WTC11 (cell line): ENCODE data around the gene NFATC1. TPM values are rescaled to one million over a fixed set of nuclear protein-coding genes. Genes with fewer than 3 reads are reported as not detected.

Experiments
- ATAC-seq: fragments of 200-7000 bp; cut with Tn5 transposase; 2 replicates; pipeline ENCODE4 v1.10.0; 2021; ENCODE audit warnings: mild to moderate bottlenecking, moderate library complexity
- CTCF ChIA-PET: fragments of 300-600 bp; sonication (Branson Sonifier 250); formaldehyde crosslinking; loops from one replicate; lab custom pipeline; 2021; ENCODE audit warnings: antibody characterized with exemption; lab: Charles Lee
- POLR2A ChIA-PET: fragments of 350-600 bp; sonication (Branson Sonifier 250); formaldehyde crosslinking; loops from one replicate; lab custom pipeline; 2021; ENCODE audit warnings: antibody characterized with exemption; lab: Charles Lee
- DNase-seq: peaks from one replicate; pipeline ENCODE4 v3.0.0; 2021; ENCODE audit warnings: low spot score
- H3K27ac Mint-ChIP-seq: 2 replicates; pipeline ENCODE4 v1.8.0; 2021; ENCODE audit warnings: mixed read lengths
- H3K27me3 Mint-ChIP-seq: 2 replicates; pipeline ENCODE4 v1.8.0; 2021; ENCODE audit warnings: low read depth, mild to moderate bottlenecking, moderate library complexity, mixed read lengths
- H3K36me3 Mint-ChIP-seq: 2 replicates; pipeline ENCODE4 v1.8.0; 2021; ENCODE audit warnings: mixed read lengths
- H3K4me1 Mint-ChIP-seq: 2 replicates; pipeline ENCODE4 v1.8.0; 2022; ENCODE audit warnings: mixed read lengths
- H3K4me3 Mint-ChIP-seq: 2 replicates; pipeline ENCODE4 v1.8.0; 2021; ENCODE audit warnings: mild to moderate bottlenecking, moderate library complexity, mixed read lengths
- H3K9me3 Mint-ChIP-seq: 2 replicates; pipeline ENCODE4 v1.8.0; 2021; ENCODE audit warnings: mixed read lengths
- ATF1 ChIP-seq: sonication (generic); formaldehyde crosslinking; IDR thresholded peaks from 2 replicates; pipeline ENCODE4 v1.8.1; 2023; ENCODE audit warnings: mild to moderate bottlenecking, moderate library complexity, missing genetic modification reagents
- HMGA2 ChIP-seq: fragments of 250-450 bp; sonication (Bioruptor Pico); IDR thresholded peaks from 2 replicates; pipeline ENCODE4 v1.4.0; 2021; ENCODE audit warnings: mild to moderate bottlenecking, moderate library complexity
- NR1H2 ChIP-seq: sonication (generic); formaldehyde crosslinking; IDR thresholded peaks from 2 replicates; pipeline ENCODE4 v1.9.0; 2021; ENCODE audit warnings: mild to moderate bottlenecking, moderate library complexity, missing genetic modification reagents
- SMAD3 ChIP-seq: sonication (generic); formaldehyde crosslinking; IDR thresholded peaks from 2 replicates; pipeline ENCODE4 v1.8.0; 2022; ENCODE audit warnings: missing genetic modification reagents, mild to moderate bottlenecking, borderline replicate concordance
- TCF7 ChIP-seq: sonication (generic); formaldehyde crosslinking; IDR thresholded peaks from 2 replicates; pipeline ENCODE4 v1.8.0; 2022; ENCODE audit warnings: mild to moderate bottlenecking, low read depth, missing genetic modification reagents, moderate library complexity
- ZNF232 ChIP-seq: sonication (generic); formaldehyde crosslinking; IDR thresholded peaks from 2 replicates; pipeline ENCODE4 v1.8.0; 2022; ENCODE audit warnings: mild to moderate bottlenecking, missing genetic modification reagents
- ZNF671 ChIP-seq: fragments of 250-450 bp; sonication (Bioruptor Pico); IDR thresholded peaks from 2 replicates; pipeline ENCODE4 v1.8.0; 2021; ENCODE audit warnings: mild to moderate bottlenecking
- total RNA-seq: library from RNA; stranded (reverse); gene quantifications from 3 replicates; pipeline ENCODE4 v1.2.3, GENCODE V29; 2021
- TF ChIP-seq, protein P1 (sequence below): fragments of 200-600 bp; IDR thresholded peaks from 2 replicates; pipeline ENCODE4 v1.8.0; 2022; ENCODE audit warnings: antibody characterized with exemption
- TF ChIP-seq, protein P2 (sequence below): sonication (generic); formaldehyde crosslinking; IDR thresholded peaks from 2 replicates; pipeline ENCODE4 v1.8.1; 2023; ENCODE audit warnings: mild to moderate bottlenecking, missing genetic modification reagents, moderate library complexity
- TF ChIP-seq, protein P3 (sequence below): fragments of 250-450 bp; sonication (Bioruptor Pico); IDR thresholded peaks from 2 replicates; pipeline ENCODE4 v1.9.0; 2021; ENCODE audit warnings: mild to moderate bottlenecking
- TF ChIP-seq, protein P4 (sequence below): sonication (generic); formaldehyde crosslinking; conservative IDR thresholded peaks from 2 replicates; pipeline ENCODE4 v1.8.1; 2022; ENCODE audit warnings: mild to moderate bottlenecking, missing genetic modification reagents
- TF ChIP-seq, protein P5 (sequence below): sonication (generic); formaldehyde crosslinking; conservative IDR thresholded peaks from 2 replicates; pipeline ENCODE4 v1.8.1; 2023; ENCODE audit warnings: mild to moderate bottlenecking, low read depth, missing genetic modification reagents, moderate library complexity

Gene NFATC1
- total RNA-seq, 1 experiment from 2014 or later: 20.2 TPM

DNA sequence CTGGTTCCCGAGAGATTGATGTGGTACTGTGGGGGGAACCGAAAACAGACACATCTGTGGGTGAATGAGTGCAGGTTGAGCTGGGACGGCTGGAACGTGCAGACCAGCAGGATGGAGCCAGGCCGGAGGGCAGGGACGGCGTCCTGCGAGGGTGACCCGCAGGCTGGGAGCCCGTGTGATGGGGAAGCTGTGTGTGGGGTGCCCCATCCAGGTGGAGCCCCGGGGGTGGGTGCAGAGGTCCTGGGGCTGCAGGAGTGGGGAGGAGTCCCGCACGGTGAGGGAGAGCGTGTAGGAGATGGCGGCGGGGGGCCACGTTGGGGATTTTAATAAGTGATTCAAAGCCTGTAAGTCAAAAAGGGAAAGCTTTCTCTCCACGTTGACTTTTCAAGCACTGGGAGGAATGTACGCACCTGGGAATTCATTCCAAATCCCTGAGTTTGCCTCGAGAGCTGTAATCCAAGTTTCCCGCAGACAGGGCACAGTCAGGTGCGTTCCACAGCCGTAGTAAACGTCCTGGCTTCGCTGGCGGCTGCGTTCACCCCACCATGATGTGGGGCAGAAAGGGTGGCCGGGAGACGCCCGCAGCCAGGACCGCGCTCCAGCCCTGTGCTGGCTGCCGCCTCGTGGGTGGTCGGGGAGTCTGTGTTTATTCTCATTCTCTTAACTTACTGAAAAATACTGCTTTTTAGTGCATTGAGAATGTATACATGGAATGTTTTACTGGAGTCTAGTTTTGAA, 54.0 kb downstream of the NFATC1 start:
- Mint-ChIP-seq H3K27ac (no peak overlapping the region), H3K9me3 (no peaks in the 10 kb centered on the region), H3K4me1 (peaks cover 12% of the 10 kb centered on the region), H3K36me3 (peaks cover 5% of the 10 kb centered on the region; the same call in 1 of the 2 replicates), H3K27me3 (no peaks in the 10 kb centered on the region), H3K4me3 (no peak overlapping the region)
- CTCF ChIA-PET: no interaction called here
- ATAC-seq: no peak
- TF ChIP-seq NR1H2 (CRISPR knock-in tag) (no peak), ZNF232 (CRISPR knock-in tag) (no peak), SMAD3 (CRISPR knock-in tag) (no peak), ZNF671 (CRISPR knock-in tag) (no peak), TCF7 (CRISPR knock-in tag) (no peak), ATF1 (CRISPR knock-in tag) (no peak)
- TF ChIP-seq, protein P1, sequence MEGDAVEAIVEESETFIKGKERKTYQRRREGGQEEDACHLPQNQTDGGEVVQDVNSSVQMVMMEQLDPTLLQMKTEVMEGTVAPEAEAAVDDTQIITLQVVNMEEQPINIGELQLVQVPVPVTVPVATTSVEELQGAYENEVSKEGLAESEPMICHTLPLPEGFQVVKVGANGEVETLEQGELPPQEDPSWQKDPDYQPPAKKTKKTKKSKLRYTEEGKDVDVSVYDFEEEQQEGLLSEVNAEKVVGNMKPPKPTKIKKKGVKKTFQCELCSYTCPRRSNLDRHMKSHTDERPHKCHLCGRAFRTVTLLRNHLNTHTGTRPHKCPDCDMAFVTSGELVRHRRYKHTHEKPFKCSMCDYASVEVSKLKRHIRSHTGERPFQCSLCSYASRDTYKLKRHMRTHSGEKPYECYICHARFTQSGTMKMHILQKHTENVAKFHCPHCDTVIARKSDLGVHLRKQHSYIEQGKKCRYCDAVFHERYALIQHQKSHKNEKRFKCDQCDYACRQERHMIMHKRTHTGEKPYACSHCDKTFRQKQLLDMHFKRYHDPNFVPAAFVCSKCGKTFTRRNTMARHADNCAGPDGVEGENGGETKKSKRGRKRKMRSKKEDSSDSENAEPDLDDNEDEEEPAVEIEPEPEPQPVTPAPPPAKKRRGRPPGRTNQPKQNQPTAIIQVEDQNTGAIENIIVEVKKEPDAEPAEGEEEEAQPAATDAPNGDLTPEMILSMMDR: no peak
- TF ChIP-seq, protein P2, sequence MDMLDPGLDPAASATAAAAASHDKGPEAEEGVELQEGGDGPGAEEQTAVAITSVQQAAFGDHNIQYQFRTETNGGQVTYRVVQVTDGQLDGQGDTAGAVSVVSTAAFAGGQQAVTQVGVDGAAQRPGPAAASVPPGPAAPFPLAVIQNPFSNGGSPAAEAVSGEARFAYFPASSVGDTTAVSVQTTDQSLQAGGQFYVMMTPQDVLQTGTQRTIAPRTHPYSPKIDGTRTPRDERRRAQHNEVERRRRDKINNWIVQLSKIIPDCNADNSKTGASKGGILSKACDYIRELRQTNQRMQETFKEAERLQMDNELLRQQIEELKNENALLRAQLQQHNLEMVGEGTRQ (CRISPR knock-in tag): no peak
- TF ChIP-seq, protein P3, sequence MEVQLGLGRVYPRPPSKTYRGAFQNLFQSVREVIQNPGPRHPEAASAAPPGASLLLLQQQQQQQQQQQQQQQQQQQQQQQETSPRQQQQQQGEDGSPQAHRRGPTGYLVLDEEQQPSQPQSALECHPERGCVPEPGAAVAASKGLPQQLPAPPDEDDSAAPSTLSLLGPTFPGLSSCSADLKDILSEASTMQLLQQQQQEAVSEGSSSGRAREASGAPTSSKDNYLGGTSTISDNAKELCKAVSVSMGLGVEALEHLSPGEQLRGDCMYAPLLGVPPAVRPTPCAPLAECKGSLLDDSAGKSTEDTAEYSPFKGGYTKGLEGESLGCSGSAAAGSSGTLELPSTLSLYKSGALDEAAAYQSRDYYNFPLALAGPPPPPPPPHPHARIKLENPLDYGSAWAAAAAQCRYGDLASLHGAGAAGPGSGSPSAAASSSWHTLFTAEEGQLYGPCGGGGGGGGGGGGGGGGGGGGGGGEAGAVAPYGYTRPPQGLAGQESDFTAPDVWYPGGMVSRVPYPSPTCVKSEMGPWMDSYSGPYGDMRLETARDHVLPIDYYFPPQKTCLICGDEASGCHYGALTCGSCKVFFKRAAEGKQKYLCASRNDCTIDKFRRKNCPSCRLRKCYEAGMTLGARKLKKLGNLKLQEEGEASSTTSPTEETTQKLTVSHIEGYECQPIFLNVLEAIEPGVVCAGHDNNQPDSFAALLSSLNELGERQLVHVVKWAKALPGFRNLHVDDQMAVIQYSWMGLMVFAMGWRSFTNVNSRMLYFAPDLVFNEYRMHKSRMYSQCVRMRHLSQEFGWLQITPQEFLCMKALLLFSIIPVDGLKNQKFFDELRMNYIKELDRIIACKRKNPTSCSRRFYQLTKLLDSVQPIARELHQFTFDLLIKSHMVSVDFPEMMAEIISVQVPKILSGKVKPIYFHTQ (CRISPR knock-in tag): no peak
- TF ChIP-seq, protein P4, sequence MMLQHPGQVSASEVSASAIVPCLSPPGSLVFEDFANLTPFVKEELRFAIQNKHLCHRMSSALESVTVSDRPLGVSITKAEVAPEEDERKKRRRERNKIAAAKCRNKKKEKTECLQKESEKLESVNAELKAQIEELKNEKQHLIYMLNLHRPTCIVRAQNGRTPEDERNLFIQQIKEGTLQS (CRISPR knock-in tag): no peak
- TF ChIP-seq, protein P5, sequence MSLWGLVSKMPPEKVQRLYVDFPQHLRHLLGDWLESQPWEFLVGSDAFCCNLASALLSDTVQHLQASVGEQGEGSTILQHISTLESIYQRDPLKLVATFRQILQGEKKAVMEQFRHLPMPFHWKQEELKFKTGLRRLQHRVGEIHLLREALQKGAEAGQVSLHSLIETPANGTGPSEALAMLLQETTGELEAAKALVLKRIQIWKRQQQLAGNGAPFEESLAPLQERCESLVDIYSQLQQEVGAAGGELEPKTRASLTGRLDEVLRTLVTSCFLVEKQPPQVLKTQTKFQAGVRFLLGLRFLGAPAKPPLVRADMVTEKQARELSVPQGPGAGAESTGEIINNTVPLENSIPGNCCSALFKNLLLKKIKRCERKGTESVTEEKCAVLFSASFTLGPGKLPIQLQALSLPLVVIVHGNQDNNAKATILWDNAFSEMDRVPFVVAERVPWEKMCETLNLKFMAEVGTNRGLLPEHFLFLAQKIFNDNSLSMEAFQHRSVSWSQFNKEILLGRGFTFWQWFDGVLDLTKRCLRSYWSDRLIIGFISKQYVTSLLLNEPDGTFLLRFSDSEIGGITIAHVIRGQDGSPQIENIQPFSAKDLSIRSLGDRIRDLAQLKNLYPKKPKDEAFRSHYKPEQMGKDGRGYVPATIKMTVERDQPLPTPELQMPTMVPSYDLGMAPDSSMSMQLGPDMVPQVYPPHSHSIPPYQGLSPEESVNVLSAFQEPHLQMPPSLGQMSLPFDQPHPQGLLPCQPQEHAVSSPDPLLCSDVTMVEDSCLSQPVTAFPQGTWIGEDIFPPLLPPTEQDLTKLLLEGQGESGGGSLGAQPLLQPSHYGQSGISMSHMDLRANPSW: no peak
- DNase-seq: no peak
- POLR2A ChIA-PET: interaction anchor here (1.4 kb wide), 1 partner anchor 11 kb away, joined by 3 read pairs; no protein-coding TSS in a partner anchor

DNA sequence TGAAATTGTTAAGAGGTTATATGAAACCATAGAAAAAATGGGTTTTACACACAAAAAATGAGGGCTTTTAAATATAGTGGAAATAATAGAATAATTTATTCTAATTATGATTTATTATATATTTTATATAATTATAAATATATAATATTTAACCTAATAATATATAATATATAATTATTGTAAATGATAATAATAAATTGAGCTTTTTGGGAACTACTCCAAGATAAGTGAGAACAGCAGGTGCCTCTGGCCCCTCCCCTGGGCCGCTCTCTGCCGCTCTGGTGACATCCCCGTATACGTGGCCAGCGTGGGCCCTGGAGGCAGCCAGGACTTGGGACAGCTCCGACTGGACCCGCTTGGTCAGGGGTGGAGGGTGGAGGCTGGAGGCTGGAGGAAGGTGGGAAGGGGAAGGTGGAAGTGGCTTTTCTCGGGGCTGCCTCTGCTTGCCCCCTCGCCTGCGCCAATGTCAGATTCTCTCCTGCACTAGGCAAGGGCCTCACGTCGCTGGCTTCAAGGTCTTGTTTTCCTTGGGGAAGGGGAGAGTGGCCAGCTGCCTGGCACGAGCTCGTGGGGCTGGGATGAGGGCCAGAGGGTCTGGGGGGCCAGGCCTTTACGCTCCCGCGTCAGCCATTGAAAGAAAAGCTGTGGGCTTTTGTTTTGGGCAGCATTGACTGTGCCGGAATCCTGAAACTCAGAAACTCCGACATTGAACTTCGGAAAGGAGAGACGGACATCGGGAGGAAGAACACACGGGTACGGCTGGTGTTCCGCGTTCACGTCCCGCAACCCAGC, 54.8 kb downstream of the NFATC1 start:
- no peak overlapping the region for H3K4me3 Mint-ChIP-seq
- ATAC-seq: no peak
- H3K27ac Mint-ChIP-seq: peak overlapping the region; percentile 41; the same call in 1 of the 2 replicates
- H3K9me3 Mint-ChIP-seq: no peaks in the 10 kb centered on the region
- peaks cover 5% of the 10 kb centered on the region; the same call in 1 of the 2 replicates for H3K36me3 Mint-ChIP-seq
- TF ChIP-seq, protein P4 (CRISPR knock-in tag): no peak
- peak; percentile 93 for TF ChIP-seq HMGA2
- TF ChIP-seq, all 79 proteins: peak for 1
- H3K4me1 Mint-ChIP-seq: peaks cover 12% of the 10 kb centered on the region
- DNase-seq: no peak
- ChIA-PET CTCF (no interaction called here), POLR2A (no interaction called here)
- H3K27me3 Mint-ChIP-seq: no peaks in the 10 kb centered on the region
